HG03159 (cell line): ENCODE measurements around the gene ARHGAP8.

Experiments
- ATAC-seq: cut with Tn5 transposase; IDR thresholded peaks from one replicate; pipeline ENCODE4 v1.9.1; 2021; ENCODE audit warnings: mild to moderate bottlenecking, moderate library complexity; ENCODE audit not compliant: unreplicated experiment

The ARHGAP8 gene

GRCh38 chr22:44724859-44725258 lies 27.5 kb upstream of the ARHGAP8 start:
- ATAC-seq: no peak

GRCh38 chr22:44726439-44726838 lies 25.9 kb upstream of the ARHGAP8 start:
- no peak for ATAC-seq

- ATAC-seq: no peak
These were observed 25.2 kb upstream of the ARHGAP8 start for GRCh38 chr22:44727148-44727547.

- ATAC-seq: no peak
These were observed 24.7 kb upstream of the ARHGAP8 start for GRCh38 chr22:44727709-44728108.

- ATAC-seq: no peak
These were observed 23.5 kb upstream of the ARHGAP8 start for GRCh38 chr22:44728761-44729324.

GRCh38 chr22:44729391-44730021 lies 22.9 kb upstream of the ARHGAP8 start:
- no peak for ATAC-seq

- no peak for ATAC-seq
These were observed 22.4 kb upstream of the ARHGAP8 start for GRCh38 chr22:44730022-44730393.

GRCh38 chr22:44730490-44731356 lies 21.7 kb upstream of the ARHGAP8 start:
- ATAC-seq: no peak

- no peak for ATAC-seq
These were observed 20.9 kb upstream of the ARHGAP8 start for GRCh38 chr22:44731357-44731970.

GRCh38 chr22:44732017-44732561 lies 20.3 kb upstream of the ARHGAP8 start:
- ATAC-seq: no peak

- no peak for ATAC-seq
These were observed 19.7 kb upstream of the ARHGAP8 start for GRCh38 chr22:44732661-44733060.

- no peak for ATAC-seq
These were observed 18.8 kb upstream of the ARHGAP8 start for GRCh38 chr22:44733426-44734106.

- no peak for ATAC-seq
These were observed 18.1 kb upstream of the ARHGAP8 start for GRCh38 chr22:44734278-44734677.

- ATAC-seq: no peak
These were observed 17.4 kb upstream of the ARHGAP8 start for GRCh38 chr22:44734801-44735517.

- no peak for ATAC-seq
These were observed 16.6 kb upstream of the ARHGAP8 start for GRCh38 chr22:44735518-44736428.

GRCh38 chr22:44736581-44737405 lies 15.6 kb upstream of the ARHGAP8 start:
- ATAC-seq: no peak

GRCh38 chr22:44737406-44738346 lies 14.7 kb upstream of the ARHGAP8 start:
- ATAC-seq: no peak
